ENCODE results near the gene NAV2.
"Not testable (repeated sequence)": the region's sequence is repeated elsewhere in the genome, so short reads cannot be mapped to it uniquely, and the experiment has no call there.

The NAV2 gene

DNA sequence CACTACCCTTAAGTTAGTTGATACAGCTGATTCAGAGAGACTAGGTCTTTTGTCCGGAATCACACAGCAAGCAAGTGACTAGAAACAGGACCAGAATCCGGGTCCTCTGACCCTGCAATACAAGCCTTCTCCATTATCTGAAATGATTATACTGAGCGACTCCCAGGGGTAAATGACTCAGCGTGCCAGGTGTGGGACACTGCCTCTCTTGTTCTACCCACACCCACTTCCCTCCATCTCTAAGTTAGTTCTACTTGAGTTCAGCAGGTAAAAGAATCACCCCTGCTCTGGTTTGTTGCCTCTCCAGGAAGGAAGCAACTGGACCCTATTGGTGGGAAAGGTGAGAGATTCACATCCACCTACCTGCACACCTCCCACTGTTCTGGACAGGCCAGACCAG lies 290.7 kb downstream of the NAV2 start:
- Histone ChIP-seq H3K9ac (ENCODE audit: low read length) (no peak overlapping the region), H3K4me3 (ENCODE audit: low read length) (no peak overlapping the region), H3K9me2 (replicated peaks; ENCODE audit: insufficient read depth, low read length) (no peaks in the 10 kb centered on the region), H3K9me3 (replicated peaks; ENCODE audit: insufficient read depth, low read length) (no peaks in the 10 kb centered on the region), H3K79me2 (ENCODE audit: low read length) (no peaks in the 10 kb centered on the region), H3F3A (ENCODE audit: insufficient read depth, low read length) (no peaks in the 10 kb centered on the region), H3K4me2 (ENCODE audit: low read depth, low read length) (no peak overlapping the region), H3K36me3 (replicated peaks; ENCODE audit: insufficient read depth, low read length) (no peaks in the 10 kb centered on the region), H2AFZ (ENCODE audit: low read length) (no peak overlapping the region), H3K4me1 (ENCODE audit: low read length) (no peaks in the 10 kb centered on the region), H4K20me1 (ENCODE audit: insufficient read depth, low read length) (no peaks in the 10 kb centered on the region), H3K27me3 (replicated peaks; ENCODE audit: insufficient read depth, low read length) (no peaks in the 10 kb centered on the region), H3K27ac (ENCODE audit: low read length) (no peak overlapping the region)
- TF ChIP-seq, protein P1, sequence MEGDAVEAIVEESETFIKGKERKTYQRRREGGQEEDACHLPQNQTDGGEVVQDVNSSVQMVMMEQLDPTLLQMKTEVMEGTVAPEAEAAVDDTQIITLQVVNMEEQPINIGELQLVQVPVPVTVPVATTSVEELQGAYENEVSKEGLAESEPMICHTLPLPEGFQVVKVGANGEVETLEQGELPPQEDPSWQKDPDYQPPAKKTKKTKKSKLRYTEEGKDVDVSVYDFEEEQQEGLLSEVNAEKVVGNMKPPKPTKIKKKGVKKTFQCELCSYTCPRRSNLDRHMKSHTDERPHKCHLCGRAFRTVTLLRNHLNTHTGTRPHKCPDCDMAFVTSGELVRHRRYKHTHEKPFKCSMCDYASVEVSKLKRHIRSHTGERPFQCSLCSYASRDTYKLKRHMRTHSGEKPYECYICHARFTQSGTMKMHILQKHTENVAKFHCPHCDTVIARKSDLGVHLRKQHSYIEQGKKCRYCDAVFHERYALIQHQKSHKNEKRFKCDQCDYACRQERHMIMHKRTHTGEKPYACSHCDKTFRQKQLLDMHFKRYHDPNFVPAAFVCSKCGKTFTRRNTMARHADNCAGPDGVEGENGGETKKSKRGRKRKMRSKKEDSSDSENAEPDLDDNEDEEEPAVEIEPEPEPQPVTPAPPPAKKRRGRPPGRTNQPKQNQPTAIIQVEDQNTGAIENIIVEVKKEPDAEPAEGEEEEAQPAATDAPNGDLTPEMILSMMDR (IDR thresholded peaks at IDR 0.05; ENCODE audit: low read length): no peak
- TF ChIP-seq EZH2 (optimal IDR thresholded peaks at IDR 0.05; ENCODE audit: low read depth, low read length) (no peak), EZH2phosphoT487 (IDR thresholded peaks at IDR 0.05; ENCODE audit: low read length) (no peak)
- DNase-seq: no peak

DNA sequence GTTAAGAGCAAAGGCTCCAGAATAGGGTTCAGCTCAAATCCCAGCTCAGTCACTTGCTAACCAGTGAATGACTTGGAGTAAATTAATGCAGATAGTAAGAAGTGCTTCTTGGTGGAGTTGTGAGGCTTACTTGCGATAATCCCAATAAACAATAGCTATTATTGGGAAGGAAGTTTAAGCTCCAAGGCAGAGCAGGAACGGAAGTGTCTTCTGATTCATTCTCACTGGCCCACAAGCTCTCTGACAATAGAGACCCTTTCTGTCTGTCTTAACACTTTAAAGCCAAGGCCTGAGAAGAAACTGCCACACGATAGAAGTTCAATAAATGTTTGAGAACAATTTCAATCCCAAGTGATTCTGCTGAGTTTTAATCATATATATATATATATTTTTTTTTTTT lies 292.2 kb downstream of the NAV2 start:
- Histone ChIP-seq H3K36me3 (replicated peaks; ENCODE audit: insufficient read depth, low read length) (no peaks in the 10 kb centered on the region), H3K79me2 (ENCODE audit: low read length) (no peaks in the 10 kb centered on the region), H3K9me3 (replicated peaks; ENCODE audit: insufficient read depth, low read length) (no peaks in the 10 kb centered on the region), H2AFZ (ENCODE audit: low read length) (no peak overlapping the region), H4K20me1 (ENCODE audit: insufficient read depth, low read length) (no peaks in the 10 kb centered on the region), H3K9me2 (replicated peaks; ENCODE audit: insufficient read depth, low read length) (no peaks in the 10 kb centered on the region), H3K9ac (ENCODE audit: low read length) (no peak overlapping the region), H3K4me2 (ENCODE audit: low read depth, low read length) (no peak overlapping the region), H3F3A (ENCODE audit: insufficient read depth, low read length) (no peaks in the 10 kb centered on the region), H3K4me1 (ENCODE audit: low read length) (no peaks in the 10 kb centered on the region), H3K4me3 (ENCODE audit: low read length) (no peak overlapping the region), H3K27me3 (replicated peaks; ENCODE audit: insufficient read depth, low read length) (no peaks in the 10 kb centered on the region), H3K27ac (ENCODE audit: low read length) (no peak overlapping the region)
- TF ChIP-seq, protein P1 (IDR thresholded peaks at IDR 0.05; ENCODE audit: low read length): no peak
- TF ChIP-seq EZH2 (optimal IDR thresholded peaks at IDR 0.05; ENCODE audit: low read depth, low read length) (no peak), EZH2phosphoT487 (IDR thresholded peaks at IDR 0.05; ENCODE audit: low read length) (no peak)
- DNase-seq: no peak

DNA sequence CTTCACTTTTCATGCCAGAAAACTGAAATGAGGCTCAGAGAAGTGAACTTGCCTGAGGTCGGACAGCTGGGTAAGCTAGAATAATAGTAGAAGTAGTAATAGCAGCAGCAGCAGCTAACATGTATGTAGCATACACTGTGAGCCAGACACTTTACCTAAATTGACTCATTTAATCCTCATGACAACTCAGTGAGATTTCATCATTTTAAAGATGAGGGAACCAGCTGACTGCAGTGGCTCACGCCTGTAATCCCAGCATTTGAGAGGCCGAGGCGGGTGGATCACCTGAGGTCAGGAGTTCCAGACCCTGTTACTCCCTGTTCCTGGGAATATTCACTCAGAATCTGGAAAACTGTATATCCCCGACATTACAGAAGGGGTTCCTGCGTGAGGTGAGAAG lies 293.1 kb downstream of the NAV2 start:
- no peaks in the 10 kb centered on the region for H3K79me2 ChIP-seq (ENCODE audit: low read length)
- H3K9me3 ChIP-seq (replicated peaks; ENCODE audit: insufficient read depth, low read length): no peaks in the 10 kb centered on the region
- no peak for DNase-seq
- TF ChIP-seq EZH2 (optimal IDR thresholded peaks at IDR 0.05; ENCODE audit: low read depth, low read length): no peak
- no peak for TF ChIP-seq EZH2phosphoT487 (IDR thresholded peaks at IDR 0.05; ENCODE audit: low read length)
- TF ChIP-seq, protein P1 (IDR thresholded peaks at IDR 0.05; ENCODE audit: low read length): no peak
- H3K4me2 ChIP-seq (ENCODE audit: low read depth, low read length): no peak overlapping the region
- no peaks in the 10 kb centered on the region for H3F3A ChIP-seq (ENCODE audit: insufficient read depth, low read length)
- H2AFZ ChIP-seq (ENCODE audit: low read length): no peak overlapping the region
- no peak overlapping the region for H3K9ac ChIP-seq (ENCODE audit: low read length)
- no peaks in the 10 kb centered on the region for H3K36me3 ChIP-seq (replicated peaks; ENCODE audit: insufficient read depth, low read length)
- H3K27me3 ChIP-seq (replicated peaks; ENCODE audit: insufficient read depth, low read length): no peaks in the 10 kb centered on the region
- no peak overlapping the region for H3K4me3 ChIP-seq (ENCODE audit: low read length)
- H3K9me2 ChIP-seq (replicated peaks; ENCODE audit: insufficient read depth, low read length): no peaks in the 10 kb centered on the region
- no peak overlapping the region for H3K27ac ChIP-seq (ENCODE audit: low read length)
- no peaks in the 10 kb centered on the region for H3K4me1 ChIP-seq (ENCODE audit: low read length)
- no peaks in the 10 kb centered on the region for H4K20me1 ChIP-seq (ENCODE audit: insufficient read depth, low read length)

DNA sequence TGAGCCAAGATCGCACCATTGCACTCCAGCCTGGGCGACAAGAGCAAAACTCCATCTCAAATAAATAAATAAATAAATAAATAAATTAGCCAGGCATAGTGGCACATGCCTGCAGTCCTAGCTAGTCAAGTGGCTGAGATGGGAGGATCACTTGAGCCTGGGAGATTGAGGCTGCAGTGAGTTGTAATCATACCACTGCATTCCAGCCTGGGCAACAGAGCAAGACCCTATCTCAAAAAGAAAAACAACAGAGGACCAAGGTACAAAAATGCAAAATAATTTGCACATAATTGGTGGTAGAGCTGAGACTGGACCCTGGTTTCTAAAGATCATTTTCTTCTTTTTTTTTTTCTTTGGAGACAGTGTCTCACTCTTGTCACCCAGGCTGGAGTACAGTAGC lies 294.0 kb downstream of the NAV2 start:
- not testable (repeated sequence) for H3K4me2 ChIP-seq (ENCODE audit: low read depth, low read length); H3K27me3 ChIP-seq (replicated peaks; ENCODE audit: insufficient read depth, low read length); H3K9ac ChIP-seq (ENCODE audit: low read length); H3K9me2 ChIP-seq (replicated peaks; ENCODE audit: insufficient read depth, low read length); H3K36me3 ChIP-seq (replicated peaks; ENCODE audit: insufficient read depth, low read length); H3F3A ChIP-seq (ENCODE audit: insufficient read depth, low read length); H3K27ac ChIP-seq (ENCODE audit: low read length); H3K79me2 ChIP-seq (ENCODE audit: low read length); H3K4me1 ChIP-seq (ENCODE audit: low read length); H2AFZ ChIP-seq (ENCODE audit: low read length); H4K20me1 ChIP-seq (ENCODE audit: insufficient read depth, low read length); H3K9me3 ChIP-seq (replicated peaks; ENCODE audit: insufficient read depth, low read length); H3K4me3 ChIP-seq (ENCODE audit: low read length); DNase-seq
